PC-9 (cell line): ENCODE results near the gene UNC5C. TPM values are rescaled to one million over a fixed set of nuclear protein-coding genes. Genes with fewer than 3 reads are reported as not detected.

Source experiments
- BruUV-seq: library from RNA; stranded (reverse); fragments of 400-500 nt; replicated peaks from 2 replicates; lab custom pipeline; 2021; lab: Mats Ljungman, UMichigan
- CTCF ChIA-PET: fragments of 300-600 bp; sonication (Branson Sonifier 250); formaldehyde crosslinking; loops from one replicate; lab custom pipeline; 2022; ENCODE audit warnings: antibody characterized with exemption; lab: Charles Lee
- POLR2A ChIA-PET: fragments of 300-600 bp; sonication (Branson Sonifier 250); formaldehyde crosslinking; loops from one replicate; lab custom pipeline; 2022; ENCODE audit warnings: antibody characterized with exemption; ENCODE audit not compliant: unreplicated experiment; lab: Charles Lee
- DNase-seq, 2 experiments: peaks; one replicate each; pipeline versions ENCODE4 v3.0.0 to v3.0.0-alpha.2; 2015 to 2022; ENCODE audit warnings: mixed read lengths in 1 of 2
- H2AFZ ChIP-seq: fragments of 200-600 bp; sonication (generic); 2 replicates; pipeline ENCODE4 v1.8.1; 2017; ENCODE audit warnings: antibody characterized with exemption
- H3F3A ChIP-seq: fragments of 200-600 bp; sonication (generic); 2 replicates; pipeline ENCODE4 v1.8.1; 2017; ENCODE audit warnings: antibody characterized with exemption, mild to moderate bottlenecking, low read depth; ENCODE audit not compliant: insufficient read depth
- H3K27ac ChIP-seq: fragments of 200-600 bp; sonication (generic); 2 replicates; pipeline ENCODE4 v1.6.1; 2016; ENCODE audit warnings: mixed run types
- H3K27me3 ChIP-seq: fragments of 200-600 bp; sonication (generic); 2 replicates; pipeline ENCODE4 v1.6.1; 2016; ENCODE audit warnings: low read depth, mixed run types; ENCODE audit not compliant: insufficient read depth
- H3K36me3 ChIP-seq: fragments of 200-600 bp; sonication (generic); 2 replicates; pipeline ENCODE4 v1.6.1; 2016; ENCODE audit warnings: low read depth, mixed run types
- H3K4me1 ChIP-seq: fragments of 200-600 bp; sonication (generic); replicated peaks from 2 replicates; pipeline ENCODE4 v1.6.1; 2016; ENCODE audit warnings: mixed run types; ENCODE audit not compliant: insufficient read depth
- H3K4me2 ChIP-seq: fragments of 200-600 bp; sonication (generic); 2 replicates; pipeline ENCODE4 v1.6.1; 2017; ENCODE audit warnings: mixed run types
- H3K4me3 ChIP-seq: fragments of 200-600 bp; sonication (generic); 2 replicates; pipeline ENCODE4 v1.6.1; 2016; ENCODE audit warnings: mixed run types
- H3K79me2 ChIP-seq: fragments of 200-600 bp; sonication (generic); 2 replicates; pipeline ENCODE4 v1.6.1; 2017; ENCODE audit warnings: low read depth, mixed run types
- H3K9me2 ChIP-seq: fragments of 200-600 bp; sonication (generic); 2 replicates; pipeline ENCODE4 v1.8.1; 2017; ENCODE audit warnings: mild to moderate bottlenecking; ENCODE audit not compliant: insufficient read depth
- H3K9me3 ChIP-seq: fragments of 200-600 bp; sonication (generic); 2 replicates; pipeline ENCODE4 v1.8.1; 2016; ENCODE audit warnings: low read depth; ENCODE audit not compliant: insufficient read depth
- H4K20me1 ChIP-seq: fragments of 200-600 bp; sonication (generic); 2 replicates; pipeline ENCODE4 v1.8.1; 2017; ENCODE audit not compliant: insufficient read depth
- EZH2 ChIP-seq: fragments of 200-600 bp; sonication (generic); IDR thresholded peaks from 2 replicates; pipeline ENCODE4 v1.8.0; 2017; ENCODE audit warnings: antibody characterized with exemption, low read depth
- intact Hi-C: fragments of 100-400 bp; cut with micrococcal nuclease; formaldehyde crosslinking; loops from one replicate; pipeline ENCODE4 v1.10.0; 2022; ENCODE audit not compliant: unreplicated experiment
- total RNA-seq: library from RNA; stranded (reverse); gene quantifications from 2 replicates; pipeline ENCODE4 v1.2.3, GENCODE V29; 2021
- TF ChIP-seq, protein P1 (sequence below): fragments of 200-600 bp; sonication (generic); conservative IDR thresholded peaks from 2 replicates; pipeline ENCODE4 v1.6.1; 2017; ENCODE audit warnings: mixed run types, antibody characterized with exemption, mild to moderate bottlenecking, moderate library complexity

Gene UNC5C
- total RNA-seq, 1 experiment from 2014 or later = not detected

DNA sequence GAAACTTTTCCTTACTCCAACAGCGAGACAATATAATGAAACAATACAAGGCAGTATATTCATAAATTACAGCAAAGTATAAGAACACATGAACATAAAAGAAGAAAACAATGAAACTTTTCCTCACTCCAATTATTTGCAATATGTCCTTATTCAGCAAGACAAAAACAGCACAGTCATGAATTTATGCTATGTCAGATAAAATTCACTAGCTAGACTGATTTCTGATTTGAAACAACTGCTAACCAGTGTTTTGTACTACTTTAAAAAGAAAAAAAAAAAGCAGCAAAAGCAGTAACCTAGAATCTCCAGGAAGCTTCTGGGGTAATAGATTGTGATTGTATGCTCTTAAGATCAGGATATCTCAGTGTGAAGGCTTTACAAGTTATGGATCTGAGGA, 45.2 kb upstream of the UNC5C start:
- no peaks in the 10 kb centered on the region for H4K20me1 ChIP-seq
- H3K27me3 ChIP-seq = no peaks in the 10 kb centered on the region
- H3K9me2 ChIP-seq = no peaks in the 10 kb centered on the region
- POLR2A ChIA-PET = no interaction called here
- H3F3A ChIP-seq = no peaks in the 10 kb centered on the region
- DNase-seq = no peak
- no peak overlapping the region for H3K4me2 ChIP-seq
- H3K79me2 ChIP-seq = no peaks in the 10 kb centered on the region
- no peak overlapping the region for H3K4me3 ChIP-seq
- no peak overlapping the region for H3K27ac ChIP-seq
- no TSS peak for BruUV-seq
- intact Hi-C loops = no loop called here
- H3K4me1 ChIP-seq = no peaks in the 10 kb centered on the region
- no peaks in the 10 kb centered on the region for H3K36me3 ChIP-seq
- CTCF ChIA-PET = no interaction called here
- TF ChIP-seq, protein P1, sequence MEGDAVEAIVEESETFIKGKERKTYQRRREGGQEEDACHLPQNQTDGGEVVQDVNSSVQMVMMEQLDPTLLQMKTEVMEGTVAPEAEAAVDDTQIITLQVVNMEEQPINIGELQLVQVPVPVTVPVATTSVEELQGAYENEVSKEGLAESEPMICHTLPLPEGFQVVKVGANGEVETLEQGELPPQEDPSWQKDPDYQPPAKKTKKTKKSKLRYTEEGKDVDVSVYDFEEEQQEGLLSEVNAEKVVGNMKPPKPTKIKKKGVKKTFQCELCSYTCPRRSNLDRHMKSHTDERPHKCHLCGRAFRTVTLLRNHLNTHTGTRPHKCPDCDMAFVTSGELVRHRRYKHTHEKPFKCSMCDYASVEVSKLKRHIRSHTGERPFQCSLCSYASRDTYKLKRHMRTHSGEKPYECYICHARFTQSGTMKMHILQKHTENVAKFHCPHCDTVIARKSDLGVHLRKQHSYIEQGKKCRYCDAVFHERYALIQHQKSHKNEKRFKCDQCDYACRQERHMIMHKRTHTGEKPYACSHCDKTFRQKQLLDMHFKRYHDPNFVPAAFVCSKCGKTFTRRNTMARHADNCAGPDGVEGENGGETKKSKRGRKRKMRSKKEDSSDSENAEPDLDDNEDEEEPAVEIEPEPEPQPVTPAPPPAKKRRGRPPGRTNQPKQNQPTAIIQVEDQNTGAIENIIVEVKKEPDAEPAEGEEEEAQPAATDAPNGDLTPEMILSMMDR = no peak
- TF ChIP-seq EZH2 = no peak
- H3K9me3 ChIP-seq = no peaks in the 10 kb centered on the region
- H2AFZ ChIP-seq = no peak overlapping the region

DNA sequence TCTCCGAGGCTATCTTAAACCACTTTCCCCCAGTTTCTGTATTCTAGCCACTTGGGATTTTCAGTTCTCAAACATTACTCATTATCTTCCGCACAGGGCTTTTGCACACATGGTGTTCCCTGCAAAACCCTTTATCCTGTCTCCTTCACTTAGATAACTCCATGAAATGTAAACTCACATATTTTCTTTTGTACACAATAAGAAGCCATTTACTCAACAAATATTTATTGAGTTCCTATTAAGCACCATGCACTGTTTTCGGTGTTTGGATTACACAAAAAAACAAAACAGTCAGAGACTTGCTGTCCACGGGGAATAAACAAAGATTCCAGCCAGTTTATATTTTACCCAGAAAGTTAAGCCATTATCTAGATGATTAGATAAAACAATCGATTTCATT, 42.5 kb upstream of the UNC5C start:
- no peak overlapping the region for H3K27ac ChIP-seq
- no peaks in the 10 kb centered on the region for H3K4me1 ChIP-seq
- intact Hi-C loops = no loop called here
- H3F3A ChIP-seq = no peaks in the 10 kb centered on the region
- BruUV-seq = no TSS peak
- ChIA-PET CTCF (no interaction called here), POLR2A (no interaction called here)
- H3K4me2 ChIP-seq = no peak overlapping the region
- H3K27me3 ChIP-seq = no peaks in the 10 kb centered on the region
- no peaks in the 10 kb centered on the region for H4K20me1 ChIP-seq
- DNase-seq = no peak
- H2AFZ ChIP-seq = no peak overlapping the region
- no peaks in the 10 kb centered on the region for H3K9me2 ChIP-seq
- H3K36me3 ChIP-seq = no peaks in the 10 kb centered on the region
- no peaks in the 10 kb centered on the region for H3K79me2 ChIP-seq
- TF ChIP-seq EZH2 = no peak
- no peaks in the 10 kb centered on the region for H3K9me3 ChIP-seq
- no peak overlapping the region for H3K4me3 ChIP-seq

- Histone ChIP-seq H3K4me3 (no peak overlapping the region), H4K20me1 (no peaks in the 10 kb centered on the region), H3K27me3 (no peaks in the 10 kb centered on the region), H3K9me2 (no peaks in the 10 kb centered on the region), H3K36me3 (no peaks in the 10 kb centered on the region), H3F3A (no peaks in the 10 kb centered on the region), H2AFZ (no peak overlapping the region), H3K79me2 (no peaks in the 10 kb centered on the region), H3K4me2 (no peak overlapping the region), H3K9me3 (no peaks in the 10 kb centered on the region), H3K4me1 (no peaks in the 10 kb centered on the region), H3K27ac (no peak overlapping the region)
- intact Hi-C loops = no loop called here
- TF ChIP-seq EZH2 = no peak
- TF ChIP-seq, protein P1 = no peak
- ChIA-PET CTCF (no interaction called here), POLR2A (interaction anchor here (0.6 kb wide), 1 partner anchor 1421 kb away, joined by 3 read pairs; no protein-coding TSS in a partner anchor)
- DNase-seq = no peak
- BruUV-seq = no TSS peak
Measured at GRCh38 chr4:95590615-95591014, 41.8 kb upstream of the UNC5C start.
